ENCODE results near the gene BAAT.

BAAT gene

DNA sequence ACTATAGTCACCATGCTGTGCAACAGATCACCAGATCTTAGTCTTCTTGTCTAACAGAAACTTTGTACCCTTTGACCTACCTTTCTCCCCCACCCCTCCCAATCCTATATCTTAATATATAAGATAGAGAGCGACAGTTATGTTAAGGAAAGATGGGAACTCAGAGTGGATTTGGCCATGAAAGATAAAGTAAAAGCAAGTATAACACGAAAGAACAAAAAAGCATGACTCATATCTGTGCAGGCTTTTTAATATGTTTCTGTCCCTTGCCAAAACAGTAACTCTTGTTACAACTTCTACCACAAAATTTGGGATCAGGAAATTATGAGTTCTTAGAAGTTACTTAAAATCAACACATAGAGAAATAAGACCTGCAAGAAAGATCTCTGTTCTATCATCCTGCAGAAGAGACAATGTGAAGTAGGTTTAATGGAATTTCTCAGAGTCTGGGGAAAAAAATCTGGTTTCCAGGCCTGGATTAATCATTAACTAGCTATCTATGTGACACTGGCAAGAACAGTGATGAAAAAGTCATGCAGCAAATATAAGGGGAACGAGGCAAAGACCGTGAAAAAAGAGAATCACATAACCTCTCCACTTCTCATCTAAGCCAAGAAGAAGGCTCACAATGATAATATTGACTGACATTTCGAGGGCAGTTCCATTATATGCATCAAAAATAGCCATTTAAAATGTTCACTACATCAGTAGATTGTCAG lies 18.6 kb downstream of the BAAT start:
- no peaks in the 10 kb centered on the region for H3K36me3 ChIP-seq
- H3K4me3 ChIP-seq (ENCODE audit: low read depth, low read length) = no peak overlapping the region
- TF ChIP-seq, protein P1, sequence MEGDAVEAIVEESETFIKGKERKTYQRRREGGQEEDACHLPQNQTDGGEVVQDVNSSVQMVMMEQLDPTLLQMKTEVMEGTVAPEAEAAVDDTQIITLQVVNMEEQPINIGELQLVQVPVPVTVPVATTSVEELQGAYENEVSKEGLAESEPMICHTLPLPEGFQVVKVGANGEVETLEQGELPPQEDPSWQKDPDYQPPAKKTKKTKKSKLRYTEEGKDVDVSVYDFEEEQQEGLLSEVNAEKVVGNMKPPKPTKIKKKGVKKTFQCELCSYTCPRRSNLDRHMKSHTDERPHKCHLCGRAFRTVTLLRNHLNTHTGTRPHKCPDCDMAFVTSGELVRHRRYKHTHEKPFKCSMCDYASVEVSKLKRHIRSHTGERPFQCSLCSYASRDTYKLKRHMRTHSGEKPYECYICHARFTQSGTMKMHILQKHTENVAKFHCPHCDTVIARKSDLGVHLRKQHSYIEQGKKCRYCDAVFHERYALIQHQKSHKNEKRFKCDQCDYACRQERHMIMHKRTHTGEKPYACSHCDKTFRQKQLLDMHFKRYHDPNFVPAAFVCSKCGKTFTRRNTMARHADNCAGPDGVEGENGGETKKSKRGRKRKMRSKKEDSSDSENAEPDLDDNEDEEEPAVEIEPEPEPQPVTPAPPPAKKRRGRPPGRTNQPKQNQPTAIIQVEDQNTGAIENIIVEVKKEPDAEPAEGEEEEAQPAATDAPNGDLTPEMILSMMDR (IDR thresholded peaks at IDR 0.05; ENCODE audit: low read depth, low read length) = no peak
- no peak for DNase-seq
- H3K9me3 ChIP-seq = no peaks in the 10 kb centered on the region
- H3K4me1 ChIP-seq = no peaks in the 10 kb centered on the region
- H3K27me3 ChIP-seq = no peaks in the 10 kb centered on the region

DNA sequence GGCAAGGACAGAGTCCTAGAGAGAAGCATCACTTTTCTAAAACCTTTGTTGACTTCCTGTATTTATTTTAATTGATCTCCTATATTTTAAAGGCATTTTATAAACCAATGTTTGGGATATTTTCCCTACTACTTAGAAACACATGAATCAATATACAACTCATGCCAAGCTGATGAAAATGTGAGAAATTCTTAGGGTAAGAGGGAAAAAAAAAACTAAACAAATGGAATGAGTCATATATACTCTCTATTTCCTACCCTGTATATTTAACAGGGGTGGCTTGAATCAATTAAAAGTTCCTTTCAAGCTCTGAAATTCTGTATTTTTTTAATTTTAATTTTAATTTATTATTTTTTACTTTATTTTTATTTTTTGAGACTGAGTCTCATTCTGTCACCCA lies 19.6 kb downstream of the BAAT start:
- Histone ChIP-seq H3K4me3 (ENCODE audit: low read depth, low read length) (no peak overlapping the region), H3K4me1 (no peaks in the 10 kb centered on the region), H3K27me3 (no peaks in the 10 kb centered on the region), H3K9me3 (no peaks in the 10 kb centered on the region), H3K36me3 (no peaks in the 10 kb centered on the region)
- no peak for DNase-seq
- TF ChIP-seq, protein P1 (IDR thresholded peaks at IDR 0.05; ENCODE audit: low read depth, low read length) = no peak

DNA sequence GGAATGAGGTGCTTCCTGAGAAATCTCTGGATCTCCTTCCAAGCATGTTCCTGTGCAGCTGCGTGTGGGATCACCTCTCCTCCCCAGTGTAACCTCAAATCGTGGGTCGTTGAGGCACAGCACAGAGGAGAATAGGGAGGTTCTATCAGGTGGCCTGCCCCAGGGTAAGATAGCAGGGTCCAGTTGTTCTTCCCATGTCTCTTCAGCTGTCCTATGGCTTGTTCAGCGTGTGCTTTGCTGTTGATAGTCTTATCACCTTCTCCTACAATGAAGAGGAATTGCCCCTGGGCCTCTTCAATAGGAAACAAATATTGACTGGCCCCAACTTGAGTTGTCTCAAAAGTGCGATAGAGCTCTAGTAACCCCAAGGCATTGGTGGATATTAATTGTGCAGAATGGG lies 22.4 kb downstream of the BAAT start:
- DNase-seq = no peak
- H3K9me3 ChIP-seq = no peaks in the 10 kb centered on the region

DNA sequence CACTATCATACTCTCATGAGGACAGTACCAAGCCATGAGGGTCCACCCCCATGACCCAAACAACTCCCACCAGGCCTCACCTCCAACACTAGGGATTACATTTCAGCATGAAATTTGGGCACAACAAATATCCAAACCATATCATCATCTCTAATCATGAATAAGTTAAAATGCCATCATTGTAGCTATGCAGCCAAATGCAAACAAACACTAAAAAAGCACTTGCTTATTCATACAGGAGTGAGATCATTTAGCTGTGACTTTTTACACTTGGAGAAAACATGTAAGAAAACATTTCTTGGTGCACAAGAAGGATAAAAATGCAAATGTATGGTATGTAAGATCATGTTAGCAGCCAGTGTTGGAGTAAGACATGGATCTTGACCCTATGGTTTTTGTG lies 24.2 kb downstream of the BAAT start:
- no peak for DNase-seq
- Histone ChIP-seq H3K4me1 (no peaks in the 10 kb centered on the region), H3K9me3 (no peaks in the 10 kb centered on the region), H3K4me3 (ENCODE audit: low read depth, low read length) (no peak overlapping the region), H3K27me3 (no peaks in the 10 kb centered on the region), H3K36me3 (no peaks in the 10 kb centered on the region)
- TF ChIP-seq, protein P1 (IDR thresholded peaks at IDR 0.05; ENCODE audit: low read depth, low read length) = no peak

More for the DNA sequence above, 22.4 kb downstream of the BAAT start:
- H3K4me1 ChIP-seq = no peaks in the 10 kb centered on the region
- TF ChIP-seq, protein P1 (IDR thresholded peaks at IDR 0.05; ENCODE audit: low read depth, low read length) = no peak
- no peak overlapping the region for H3K4me3 ChIP-seq (ENCODE audit: low read depth, low read length)
- no peaks in the 10 kb centered on the region for H3K36me3 ChIP-seq
- no peaks in the 10 kb centered on the region for H3K27me3 ChIP-seq

DNA sequence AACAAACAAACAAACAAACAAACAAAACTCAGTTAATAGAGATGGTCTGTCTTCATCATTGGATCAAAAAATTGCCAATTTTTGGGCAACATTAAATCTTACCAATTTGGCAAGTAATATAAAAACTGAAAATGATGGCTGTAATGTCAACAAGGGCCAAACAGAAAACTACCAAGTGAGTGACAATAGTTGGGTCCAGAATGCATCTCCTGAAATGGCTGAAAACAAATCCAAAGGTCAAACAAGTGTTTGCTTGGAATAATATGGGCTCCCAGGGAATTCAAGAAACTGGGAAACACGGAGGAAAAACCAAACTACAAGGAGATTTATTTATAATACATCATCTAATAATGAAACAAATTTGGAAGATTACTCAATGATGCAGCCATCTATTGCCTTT lies 25.1 kb downstream of the BAAT start:
- Histone ChIP-seq H3K9me3 (no peaks in the 10 kb centered on the region), H3K4me1 (no peaks in the 10 kb centered on the region), H3K36me3 (no peaks in the 10 kb centered on the region), H3K4me3 (ENCODE audit: low read depth, low read length) (no peak overlapping the region), H3K27me3 (no peaks in the 10 kb centered on the region)
- DNase-seq = no peak
- TF ChIP-seq, protein P1 (IDR thresholded peaks at IDR 0.05; ENCODE audit: low read depth, low read length) = no peak

DNA sequence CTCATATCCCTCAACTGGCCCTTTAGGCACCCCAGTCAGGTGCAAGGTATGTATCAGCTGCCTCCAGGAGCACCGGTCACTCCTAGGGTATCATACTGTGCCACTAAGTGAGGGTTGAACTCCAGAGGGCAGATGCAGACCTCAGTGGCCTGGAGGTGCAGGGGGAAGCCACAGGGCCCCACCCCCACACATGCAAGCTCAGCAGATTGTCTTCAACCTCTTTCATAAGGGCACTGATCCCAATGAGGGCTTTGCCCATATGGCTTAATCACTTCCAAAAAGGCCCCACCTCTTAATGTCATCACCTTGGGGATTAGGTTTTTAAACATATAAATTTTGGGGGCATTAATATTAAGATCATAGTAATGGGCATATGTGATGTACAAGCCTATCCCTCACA lies 28.2 kb downstream of the BAAT start:
- no peak for DNase-seq
- H3K9me3 ChIP-seq = no peaks in the 10 kb centered on the region
- H3K27me3 ChIP-seq = no peaks in the 10 kb centered on the region; the same call in 1 of the 2 replicates

More for the DNA sequence above, 28.2 kb downstream of the BAAT start:
- TF ChIP-seq, protein P1 (IDR thresholded peaks at IDR 0.05; ENCODE audit: low read depth, low read length) = no peak
- H3K36me3 ChIP-seq = no peaks in the 10 kb centered on the region
- no peaks in the 10 kb centered on the region for H3K4me1 ChIP-seq
- H3K4me3 ChIP-seq (ENCODE audit: low read depth, low read length) = no peak overlapping the region

All from BE2C (cell line).